ENCODE data around the gene DYRK1A. TPM values are rescaled to one million over a fixed set of nuclear protein-coding genes. Genes with fewer than 3 reads are reported as not detected.
A peak's percentile ranks its signal among the peaks of the same experiment; 100 is the strongest.

The DYRK1A gene
- total and polyA plus RNA-seq, 10 of the 15 experiments (the other 5 are each of a cell fraction or from before 2014, with no cell fraction given): 2.4 to 68.6 (median 30.7) TPM

DNA sequence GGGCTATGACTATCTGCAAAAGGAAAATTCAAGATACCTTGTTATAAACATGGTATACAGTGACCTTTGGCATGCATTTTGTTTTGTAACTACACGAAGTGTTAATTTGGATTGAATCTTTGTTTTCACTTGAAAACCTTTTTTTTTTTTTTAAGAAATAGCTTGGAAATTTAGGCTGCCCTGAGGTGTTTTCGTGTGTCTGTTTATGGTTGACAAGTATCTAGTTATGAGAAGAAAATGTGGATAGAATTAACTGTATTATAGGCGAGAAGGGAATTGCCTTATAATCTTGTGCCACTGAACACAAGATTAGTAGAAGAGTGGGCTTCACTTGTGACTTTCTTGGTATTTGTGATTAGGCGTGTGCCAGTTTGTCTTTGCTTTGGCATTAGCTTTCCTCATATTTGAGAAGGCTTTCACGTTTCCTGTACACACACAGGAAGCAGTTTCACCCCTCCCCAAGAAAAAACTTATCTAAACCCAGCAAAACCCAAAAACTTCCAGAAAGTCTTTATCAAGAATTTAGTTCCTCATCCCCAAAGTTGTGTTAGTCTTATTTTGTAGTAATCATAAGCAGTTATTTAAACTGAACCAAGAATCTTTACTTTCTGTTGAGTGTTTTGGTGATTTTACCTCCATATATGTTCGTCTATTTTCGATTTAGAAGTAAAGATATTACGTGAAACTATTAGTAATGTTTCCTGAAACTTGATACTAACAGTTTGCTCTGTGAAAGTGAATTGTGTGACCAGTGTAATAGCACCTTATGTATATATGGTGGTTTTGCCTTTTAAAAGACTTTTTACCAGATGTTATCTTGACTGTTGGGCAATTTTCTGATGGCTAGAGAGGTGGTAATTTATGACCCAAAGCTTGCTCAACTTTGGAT, 3.8 kb downstream of the DYRK1A start:
- intact Hi-C loops (cut with micrococcal nuclease; ENCODE audit: unreplicated experiment): loop anchor here (5.0 kb wide), 3 partner anchors 37 to 272 kb away; no protein-coding TSS in a partner anchor
- ATAC-seq (peak; percentile 46), DNase-seq (ENCODE audit: low read depth, low spot score) (no peak), FAIRE-seq (peak; percentile 80)
- in situ Hi-C loops (cut with MboI): no loop called here
- RAD21 ChIA-PET (ENCODE audit: unreplicated experiment): interaction anchor here (0.8 to 3.3 kb wide), 13 partner anchors 13 to 204 kb away, joined by 3 to 17 read pairs (median 4); partner anchors contain the start of gene VPS26C
- CTCF ChIA-PET: interaction anchor here (0.8 to 1.5 kb wide), 6 partner anchors 31 to 213 kb away, joined by 3 to 5 read pairs (median 3); no protein-coding TSS in a partner anchor
- H3K9me3 ChIP-seq (replicated peaks; ENCODE audit: control insufficient read depth, insufficient read depth, low read length): no peaks in the 10 kb centered on the region
- H4K20me1 ChIP-seq (ENCODE audit: control insufficient read depth, insufficient read depth): peaks cover 6% of the 10 kb centered on the region
- POLR2A ChIA-PET: interaction anchor here (0.6 to 2.3 kb wide), 7 partner anchors 10 to 186 kb away, joined by 3 to 6 read pairs (median 4); partner anchors contain the start of gene VPS26C
- H3K27me3 ChIP-seq (replicated peaks in 1 of 2; ENCODE audit: control insufficient read depth in 2 of 2, insufficient read depth in 2 of 2, low read length in 1 of 2): no peaks in the 10 kb centered on the region
- no TSS peak for BruUV-seq (replicated peaks)
- H2AFZ ChIP-seq (ENCODE audit: control insufficient read depth, low read depth, low read length): no peak overlapping the region
- peaks cover 16% of the 10 kb centered on the region; the same call in 1 of the 2 replicates for H3K4me1 ChIP-seq (ENCODE audit: control insufficient read depth, insufficient read depth, low read length)
- peaks cover 93% of the 10 kb centered on the region for H3K79me2 ChIP-seq (ENCODE audit: control insufficient read depth, insufficient read depth, low read length)
- SMC1A ChIA-PET (ENCODE audit: uncharacterized antibody, unreplicated experiment): interaction anchor here (1.3 to 7.9 kb wide), 14 partner anchors 8 to 203 kb away, joined by 3 to 62 read pairs (median 6); no protein-coding TSS in a partner anchor
- H3K36me3 ChIP-seq (ENCODE audit: control insufficient read depth in 2 of 2, insufficient read depth in 2 of 2, low read length in 1 of 2): no peaks in the 10 kb centered on the region; a peak in 1 of 4 replicates
- H3K9ac ChIP-seq (ENCODE audit: control insufficient read depth, insufficient read depth, low read length): peak overlapping the region; percentile 98
- peak overlapping the region; percentile 97 for H3K27ac ChIP-seq (ENCODE audit: control insufficient read depth, insufficient read depth)
- WGBS (ENCODE audit: insufficient coverage, insufficient replicate concordance, low lambda C conversion rate, missing lambda C conversion rate): under 1% methylated on average over 8 of the region's 8 CpGs
- peak overlapping the region; percentile 89 for H3K4me3 ChIP-seq
- peak overlapping the region; percentile 92 for H3K4me2 ChIP-seq (ENCODE audit: control insufficient read depth, insufficient read depth)
- peak; percentile 51; the same call in 1 of the 2 replicates for TF ChIP-seq CREM (IDR thresholded peaks at IDR 0.05; ENCODE audit: low read depth)
- TF ChIP-seq NFYA (IDR thresholded peaks at IDR 0.05; ENCODE audit: borderline replicate concordance, low read depth, low read length): no peak
- TF ChIP-seq, protein P1, sequence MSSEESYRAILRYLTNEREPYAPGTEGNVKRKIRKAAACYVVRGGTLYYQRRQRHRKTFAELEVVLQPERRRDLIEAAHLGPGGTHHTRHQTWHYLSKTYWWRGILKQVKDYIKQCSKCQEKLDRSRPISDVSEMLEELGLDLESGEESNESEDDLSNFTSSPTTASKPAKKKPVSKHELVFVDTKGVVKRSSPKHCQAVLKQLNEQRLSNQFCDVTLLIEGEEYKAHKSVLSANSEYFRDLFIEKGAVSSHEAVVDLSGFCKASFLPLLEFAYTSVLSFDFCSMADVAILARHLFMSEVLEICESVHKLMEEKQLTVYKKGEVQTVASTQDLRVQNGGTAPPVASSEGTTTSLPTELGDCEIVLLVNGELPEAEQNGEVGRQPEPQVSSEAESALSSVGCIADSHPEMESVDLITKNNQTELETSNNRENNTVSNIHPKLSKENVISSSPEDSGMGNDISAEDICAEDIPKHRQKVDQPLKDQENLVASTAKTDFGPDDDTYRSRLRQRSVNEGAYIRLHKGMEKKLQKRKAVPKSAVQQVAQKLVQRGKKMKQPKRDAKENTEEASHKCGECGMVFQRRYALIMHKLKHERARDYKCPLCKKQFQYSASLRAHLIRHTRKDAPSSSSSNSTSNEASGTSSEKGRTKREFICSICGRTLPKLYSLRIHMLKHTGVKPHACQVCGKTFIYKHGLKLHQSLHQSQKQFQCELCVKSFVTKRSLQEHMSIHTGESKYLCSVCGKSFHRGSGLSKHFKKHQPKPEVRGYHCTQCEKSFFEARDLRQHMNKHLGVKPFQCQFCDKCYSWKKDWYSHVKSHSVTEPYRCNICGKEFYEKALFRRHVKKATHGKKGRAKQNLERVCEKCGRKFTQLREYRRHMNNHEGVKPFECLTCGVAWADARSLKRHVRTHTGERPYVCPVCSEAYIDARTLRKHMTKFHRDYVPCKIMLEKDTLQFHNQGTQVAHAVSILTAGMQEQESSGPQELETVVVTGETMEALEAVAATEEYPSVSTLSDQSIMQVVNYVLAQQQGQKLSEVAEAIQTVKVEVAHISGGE (CRISPR knock-in tag; IDR thresholded peaks at IDR 0.05): no peak
- no peak for TF ChIP-seq SUPT20H (IDR thresholded peaks at IDR 0.05; ENCODE audit: borderline replicate concordance, control insufficient read depth, low read depth, low read length)
- no peak for TF ChIP-seq MTA2 (IDR thresholded peaks at IDR 0.05; ENCODE audit: low read depth)
- no peak for TF ChIP-seq STAT3 (IDR thresholded peaks at IDR 0.05; ENCODE audit: low read depth, low read length)
- no peak for TF ChIP-seq FOXM1 (IDR thresholded peaks at IDR 0.05; ENCODE audit: low read depth, low read length)
- TF ChIP-seq, protein P2, sequence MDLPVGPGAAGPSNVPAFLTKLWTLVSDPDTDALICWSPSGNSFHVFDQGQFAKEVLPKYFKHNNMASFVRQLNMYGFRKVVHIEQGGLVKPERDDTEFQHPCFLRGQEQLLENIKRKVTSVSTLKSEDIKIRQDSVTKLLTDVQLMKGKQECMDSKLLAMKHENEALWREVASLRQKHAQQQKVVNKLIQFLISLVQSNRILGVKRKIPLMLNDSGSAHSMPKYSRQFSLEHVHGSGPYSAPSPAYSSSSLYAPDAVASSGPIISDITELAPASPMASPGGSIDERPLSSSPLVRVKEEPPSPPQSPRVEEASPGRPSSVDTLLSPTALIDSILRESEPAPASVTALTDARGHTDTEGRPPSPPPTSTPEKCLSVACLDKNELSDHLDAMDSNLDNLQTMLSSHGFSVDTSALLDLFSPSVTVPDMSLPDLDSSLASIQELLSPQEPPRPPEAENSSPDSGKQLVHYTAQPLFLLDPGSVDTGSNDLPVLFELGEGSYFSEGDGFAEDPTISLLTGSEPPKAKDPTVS (IDR thresholded peaks at IDR 0.05; ENCODE audit: low read depth, low read length): no peak
- TF ChIP-seq HDAC6 (IDR thresholded peaks at IDR 0.05; ENCODE audit: unreplicated experiment): no peak
- TF ChIP-seq NBN (IDR thresholded peaks at IDR 0.05): no peak
- TF ChIP-seq SMAD5 (IDR thresholded peaks at IDR 0.05; ENCODE audit: low read depth): no peak
- TF ChIP-seq RFX5 (IDR thresholded peaks at IDR 0.05; ENCODE audit: low read depth, low read length): no peak
- TF ChIP-seq IRF4 (IDR thresholded peaks at IDR 0.05; ENCODE audit: low read depth, low read length): no peak
- TF ChIP-seq TARDBP (IDR thresholded peaks at IDR 0.05; ENCODE audit: borderline replicate concordance): no peak
- TF ChIP-seq BCL11A (IDR thresholded peaks at IDR 0.05; ENCODE audit: low read depth, low read length): no peak
- TF ChIP-seq IKZF2 (IDR thresholded peaks at IDR 0.05): no peak; a peak in 1 of 4 replicates
- no peak for TF ChIP-seq HCFC1 (IDR thresholded peaks at IDR 0.05; ENCODE audit: low read length)
- TF ChIP-seq SUZ12 (IDR thresholded peaks at IDR 0.05; ENCODE audit: unreplicated experiment): no peak
- no peak for TF ChIP-seq NR2C1 (IDR thresholded peaks at IDR 0.05)
- TF ChIP-seq HDAC2 (IDR thresholded peaks at IDR 0.05): no peak

Measured in GM12878 (cell line).